ENCODE results near the gene KRT78.
"Not testable (repeated sequence)": the region's sequence is repeated elsewhere in the genome, so short reads cannot be mapped to it uniquely, and the experiment has no call there.

Gene KRT78

GRCh38 chr12:52848661-52849255 lies at the start of gene KRT78:
Gene KRT78, minus strand, starts transcription at chr12:52848994. Its CDS starts 64 bp downstream, at chr12:52848930.
- DNase-seq: no peak

DNA sequence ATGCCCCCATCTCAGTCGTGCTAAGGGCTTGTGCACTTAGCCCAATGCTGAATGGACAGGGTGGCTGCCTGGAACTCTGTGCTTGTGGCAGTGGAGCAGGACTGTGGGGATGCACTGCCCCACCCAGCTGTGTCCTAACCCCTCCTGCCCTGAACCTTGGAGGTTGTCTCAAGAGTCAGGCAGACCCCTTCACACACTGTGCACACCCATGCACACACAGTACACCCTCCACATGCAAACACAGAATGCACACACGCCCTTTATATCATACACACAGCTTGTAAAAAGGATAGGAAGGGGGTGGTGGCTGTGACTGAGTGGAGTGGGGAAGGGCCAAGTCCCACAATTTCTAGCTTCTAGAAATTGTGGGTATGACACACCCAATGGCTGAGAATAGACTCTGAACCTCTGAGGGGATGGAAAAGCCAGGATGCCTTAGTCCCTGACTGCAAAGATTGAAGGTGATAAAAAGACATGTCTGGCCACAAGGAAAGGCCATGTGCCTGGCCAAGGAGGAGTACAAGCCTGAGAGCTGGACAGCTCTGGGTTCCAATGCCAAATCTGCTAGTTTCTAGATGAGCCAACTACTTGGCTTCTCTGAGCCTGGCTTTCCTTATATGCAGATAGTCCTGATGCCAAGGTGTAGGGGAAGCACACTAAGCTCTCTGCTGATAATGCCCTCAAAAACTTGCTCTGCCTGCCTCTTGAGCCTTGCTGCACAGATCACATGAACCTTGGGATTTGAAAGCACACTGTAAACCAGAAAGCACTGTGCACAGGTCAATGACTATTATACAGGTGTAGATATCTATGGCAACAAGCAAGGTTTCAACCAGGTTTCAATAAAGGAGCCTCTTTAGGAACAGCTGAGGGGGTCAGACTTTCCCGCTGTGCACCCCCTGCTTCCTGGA lies 47.7 kb upstream of the KRT78 start:
- DNase-seq: no peak

GRCh38 chr12:52895726-52896189 lies 47.0 kb upstream of the KRT78 start:
- DNase-seq: no peak

- DNase-seq: no peak
Measured at GRCh38 chr12:52892974-52893373, 44.2 kb upstream of the KRT78 start.

- no peak for DNase-seq
Measured at GRCh38 chr12:52892207-52892852, 43.5 kb upstream of the KRT78 start.

DNA sequence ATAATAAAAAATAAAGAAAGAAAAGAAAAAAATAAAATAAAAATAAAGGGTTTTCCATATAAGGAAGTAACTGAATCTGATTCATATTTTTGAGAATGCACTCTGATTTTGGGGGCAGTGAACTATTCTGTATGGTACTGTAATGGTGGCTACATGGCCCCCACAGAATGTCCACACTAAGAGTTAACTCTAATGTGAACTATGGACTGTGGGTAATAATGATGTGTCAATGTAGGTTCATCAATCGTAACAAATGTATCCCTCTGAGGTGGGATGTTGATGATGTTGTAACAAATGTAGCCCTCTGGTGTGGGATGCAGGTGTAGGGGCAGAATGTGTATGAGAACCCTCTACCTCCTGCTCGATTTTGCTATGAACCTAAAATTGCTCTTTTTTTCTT lies 42.2 kb upstream of the KRT78 start:
- no peak for DNase-seq

DNA sequence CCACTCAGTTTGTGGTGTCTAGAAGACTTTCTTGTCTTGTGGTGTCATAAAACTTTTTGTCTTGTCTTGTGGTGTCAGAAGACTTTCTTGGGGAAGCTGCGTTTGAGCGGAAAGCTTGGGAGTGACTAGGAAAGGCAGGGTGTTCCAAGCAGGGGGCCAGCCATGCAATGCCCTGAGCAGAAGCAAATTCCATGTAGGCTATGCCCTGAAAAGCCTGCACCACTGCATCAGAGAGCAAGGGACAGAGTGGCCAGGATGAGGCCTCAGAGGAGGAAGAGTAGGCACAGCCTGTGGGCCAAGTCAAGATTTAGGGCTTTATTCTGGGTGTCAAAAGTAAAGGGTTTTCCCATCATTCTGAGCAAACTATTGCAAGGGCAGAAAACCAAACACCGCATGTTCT lies 41.6 kb upstream of the KRT78 start:
- DNase-seq: no peak

DNA sequence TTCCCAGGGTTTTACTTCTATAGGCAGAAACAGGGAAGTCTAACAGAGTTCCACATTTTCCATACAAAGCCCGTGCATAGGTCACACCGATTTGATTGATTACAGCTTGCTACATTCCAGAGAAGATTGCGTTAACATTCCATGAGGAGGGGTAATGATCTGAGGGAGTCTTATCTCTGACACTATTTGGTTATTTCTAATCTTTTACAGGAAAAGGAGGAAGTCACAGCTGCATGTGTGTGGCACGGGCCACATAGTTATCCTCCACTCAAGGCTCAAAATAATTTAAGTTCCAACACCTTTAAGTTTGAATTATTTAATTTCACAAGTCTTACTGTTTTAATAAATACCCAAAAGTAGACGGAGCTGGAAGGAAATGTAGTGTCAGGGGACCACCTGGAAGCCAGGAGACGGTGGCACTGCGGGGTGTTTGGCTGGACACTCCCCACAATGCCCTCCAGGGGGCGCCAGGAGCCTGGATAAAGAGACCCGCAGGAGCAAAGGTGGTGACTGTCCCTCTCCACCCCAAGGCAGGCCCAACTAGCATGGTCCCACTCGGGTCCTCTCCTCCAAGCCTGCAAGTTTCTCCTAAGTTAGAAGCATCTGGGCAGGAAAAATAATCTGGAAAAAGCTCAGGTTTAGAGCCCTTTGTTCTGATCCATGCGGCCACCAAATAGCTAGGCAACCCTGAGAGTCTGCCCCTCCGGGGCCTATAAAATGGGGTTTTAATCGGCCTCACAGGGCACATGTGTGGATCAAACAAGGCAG lies 35.9 kb upstream of the KRT78 start:
- peak; percentile 48 for DNase-seq

DNA sequence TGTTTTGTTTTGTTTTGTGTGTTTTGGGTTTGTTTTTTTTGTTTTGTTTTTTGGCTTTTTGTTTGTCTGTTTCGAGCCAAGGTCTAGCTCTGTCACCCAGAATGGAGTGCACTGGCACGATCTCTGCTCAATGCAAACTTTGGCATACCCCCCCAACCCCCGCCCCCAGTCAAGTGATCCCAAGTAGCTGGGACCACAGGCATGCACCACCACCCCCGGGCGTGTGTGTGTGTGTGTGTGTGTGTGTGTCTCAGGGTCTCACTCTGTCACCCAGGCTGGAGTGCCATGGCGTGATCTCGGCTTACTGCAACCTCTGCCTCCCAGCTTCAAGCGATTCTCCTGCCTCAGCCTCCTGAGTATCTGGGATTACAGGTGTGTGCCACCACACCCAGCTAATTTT lies 31.7 kb upstream of the KRT78 start:
- DNase-seq: not testable (repeated sequence)

DNA sequence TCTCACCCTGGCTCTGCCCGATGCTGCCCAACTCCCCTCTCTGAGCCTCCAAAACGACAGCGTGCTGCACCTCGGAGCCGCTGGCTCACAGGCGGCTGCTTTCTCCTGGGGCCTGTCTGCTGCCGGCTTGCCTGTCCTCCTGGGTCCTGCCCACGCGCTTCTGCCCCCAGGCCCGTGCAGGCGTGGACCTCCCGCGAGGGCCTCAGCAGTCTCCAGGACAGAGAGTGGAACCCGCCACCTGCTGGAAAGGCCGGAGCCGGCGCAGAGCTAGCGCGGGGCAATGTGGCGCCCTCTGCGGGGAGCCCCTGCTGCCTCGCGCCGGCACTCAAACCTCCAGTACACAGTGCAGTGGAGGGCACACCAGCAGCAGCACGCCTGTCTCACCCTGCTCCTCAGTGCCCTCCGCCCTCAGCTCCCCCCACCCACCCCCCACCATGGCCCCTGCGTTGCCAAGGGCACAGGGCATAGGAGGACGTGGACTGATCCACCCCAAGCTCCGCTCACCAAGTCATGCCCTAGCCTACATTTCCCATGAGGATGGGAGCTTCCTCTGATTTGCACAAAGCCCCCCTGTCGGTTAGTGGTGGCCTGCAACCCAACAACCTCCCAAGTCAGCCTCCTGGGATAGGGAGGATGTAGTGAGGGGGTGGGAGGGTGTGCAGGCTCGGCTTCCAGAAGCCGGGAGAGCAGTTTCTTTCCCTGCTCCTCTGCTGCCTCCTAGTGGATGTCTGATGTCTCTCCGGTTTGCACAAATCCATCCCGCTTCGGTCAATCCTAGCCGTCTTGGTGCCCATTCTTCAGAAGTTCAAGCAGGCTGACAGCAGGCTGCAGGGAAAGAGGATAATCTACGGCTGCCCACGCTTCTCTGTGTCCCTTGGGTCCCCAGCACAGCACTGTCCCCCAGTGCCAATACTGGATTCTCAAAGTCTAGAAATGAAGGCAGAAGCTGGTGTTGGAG lies 30.9 kb upstream of the KRT78 start:
- DNase-seq: peak; percentile 76

GRCh38 chr12:52878507-52879393 lies 30.0 kb upstream of the KRT78 start:
- no peak for DNase-seq

GRCh38 chr12:52877242-52877641 lies 28.4 kb upstream of the KRT78 start:
- no peak for DNase-seq

DNA sequence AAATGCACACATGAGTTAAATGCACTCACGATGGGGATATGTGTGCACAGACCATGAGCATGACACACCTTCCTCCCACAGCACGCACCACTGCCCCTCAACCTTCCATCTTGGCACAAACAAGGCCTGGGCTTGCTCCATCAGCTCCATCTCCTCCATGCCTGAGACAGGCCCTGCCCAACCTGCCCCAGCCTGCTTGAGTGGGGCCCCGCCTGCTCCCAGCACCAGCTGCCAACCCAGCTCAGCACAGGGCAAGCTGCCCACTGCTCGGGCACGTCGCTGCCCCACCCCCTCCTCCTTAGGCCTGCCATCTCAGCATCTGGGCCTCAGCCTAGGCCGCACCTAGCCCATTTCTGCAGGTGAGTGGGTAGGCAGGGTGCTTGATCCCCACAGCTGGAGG lies 27.6 kb upstream of the KRT78 start:
- DNase-seq: peak; percentile 79

- DNase-seq: no peak
Measured at GRCh38 chr12:52874573-52875435, 26.0 kb upstream of the KRT78 start.

DNA sequence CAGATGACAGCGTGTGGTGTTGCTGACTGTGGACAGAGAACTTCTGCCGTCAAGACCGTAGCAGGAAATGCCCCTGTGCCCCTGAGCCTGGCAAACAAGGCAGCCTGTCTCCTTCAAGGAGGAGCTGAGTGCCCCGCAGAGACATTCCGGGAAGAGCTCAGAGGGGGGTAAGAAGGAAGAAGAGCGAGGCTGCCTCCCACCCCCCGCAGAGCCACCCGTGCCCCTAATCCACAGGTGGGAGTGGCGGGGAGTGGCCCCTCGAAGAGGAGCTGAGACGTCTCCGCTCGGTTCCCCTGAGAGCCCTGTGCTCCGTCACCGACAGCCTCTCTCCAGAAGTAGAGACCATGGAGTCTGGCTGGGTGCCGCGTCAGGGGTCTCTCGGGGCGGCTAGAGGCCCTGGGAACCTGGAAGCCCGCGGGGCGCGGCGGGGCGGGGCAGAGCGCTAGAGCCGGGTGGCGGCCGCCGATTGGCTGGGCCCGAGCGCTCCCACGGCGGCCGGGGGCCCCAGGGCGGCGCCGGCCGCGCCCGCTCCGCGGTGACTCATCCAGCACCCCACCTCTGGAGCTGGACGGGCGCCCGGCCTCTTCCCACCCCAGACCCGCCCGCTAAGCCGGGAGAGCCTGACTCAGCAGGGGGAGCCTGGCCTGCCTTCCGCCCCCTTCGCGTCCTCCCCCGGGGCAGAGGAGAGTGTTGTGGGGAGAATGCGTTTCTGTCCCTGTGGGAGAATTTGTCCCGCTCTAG lies 25.2 kb upstream of the KRT78 start:
- DNase-seq: no peak

DNA sequence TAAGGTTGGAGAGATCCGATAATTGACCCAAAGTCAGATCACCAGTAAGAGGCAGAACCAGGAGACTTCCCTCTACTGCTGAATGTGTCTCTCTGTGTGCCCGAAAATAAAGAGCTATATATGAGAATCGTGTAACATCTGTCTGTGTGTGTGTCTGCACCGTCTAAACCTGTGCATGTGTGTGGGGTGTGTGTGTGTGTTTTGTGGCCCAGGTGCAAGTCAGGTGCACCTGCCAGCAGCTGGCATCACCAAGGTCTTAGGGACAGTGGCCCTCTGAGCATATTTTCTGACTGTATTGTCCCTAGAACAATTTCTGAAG lies 24.7 kb upstream of the KRT78 start:
- peak; percentile 37 for DNase-seq

- DNase-seq: no peak
Measured at GRCh38 chr12:52872644-52873389, 24.0 kb upstream of the KRT78 start.

GRCh38 chr12:52871291-52872039 lies 22.7 kb upstream of the KRT78 start:
- DNase-seq: no peak

Measured in NCI-H510A (cell line).